Ovary (tissue), 3 donors: ENCODE results near the gene RSPH1.

Experiments
- EP300 ChIP-seq: sonication (generic); formaldehyde crosslinking; IDR thresholded peaks from one replicate; pipeline ENCODE4 v1.6.1; 2017; ENCODE audit warnings: antibody characterized with exemption
- TF ChIP-seq, protein P1 (sequence below), 3 donors: fragments of 450-650 bp in 2 of 3; fragments of 200-600 bp in 1 of 3; IDR thresholded peaks; one replicate each; pipeline versions ENCODE4 v1.5.1 to v1.8.0; 2016 to 2022; ENCODE audit warnings: antibody characterized with exemption in 3 of 3, mild to moderate bottlenecking in 1 of 3
- donor health status: DM: no; HTN: no; CAD: no.

DNA sequence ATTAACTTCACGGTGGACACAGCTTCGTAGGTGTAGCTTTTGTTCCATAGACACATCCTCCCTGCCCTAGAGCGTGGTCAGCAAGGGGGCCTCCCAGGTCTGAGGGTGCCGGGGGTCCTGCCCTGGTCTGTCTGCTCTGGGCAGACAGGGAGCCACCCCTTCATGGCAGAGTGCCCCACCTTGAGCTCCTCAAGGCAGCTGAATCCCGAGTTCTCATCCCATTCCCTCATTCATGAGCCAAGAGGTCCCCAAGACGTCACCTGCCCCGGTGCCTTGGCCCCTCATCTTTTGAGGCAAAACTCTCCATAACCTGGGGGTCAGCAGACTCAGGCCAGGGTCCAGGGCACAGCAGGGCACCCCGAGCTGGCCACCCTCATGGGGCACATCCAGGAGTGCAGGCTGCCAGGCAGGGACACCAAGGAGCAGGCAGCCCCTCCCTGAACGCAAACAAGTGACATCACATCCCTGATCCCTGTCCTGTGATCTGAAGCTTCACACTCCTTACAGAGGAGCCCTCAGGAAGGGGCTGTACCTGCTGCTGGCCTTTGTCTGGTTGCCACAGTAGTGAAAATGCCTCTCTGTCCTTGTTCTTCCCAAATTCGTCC is 69.0 kb downstream of the RSPH1 start:
- no peak for TF ChIP-seq EP300
- TF ChIP-seq, protein P1, sequence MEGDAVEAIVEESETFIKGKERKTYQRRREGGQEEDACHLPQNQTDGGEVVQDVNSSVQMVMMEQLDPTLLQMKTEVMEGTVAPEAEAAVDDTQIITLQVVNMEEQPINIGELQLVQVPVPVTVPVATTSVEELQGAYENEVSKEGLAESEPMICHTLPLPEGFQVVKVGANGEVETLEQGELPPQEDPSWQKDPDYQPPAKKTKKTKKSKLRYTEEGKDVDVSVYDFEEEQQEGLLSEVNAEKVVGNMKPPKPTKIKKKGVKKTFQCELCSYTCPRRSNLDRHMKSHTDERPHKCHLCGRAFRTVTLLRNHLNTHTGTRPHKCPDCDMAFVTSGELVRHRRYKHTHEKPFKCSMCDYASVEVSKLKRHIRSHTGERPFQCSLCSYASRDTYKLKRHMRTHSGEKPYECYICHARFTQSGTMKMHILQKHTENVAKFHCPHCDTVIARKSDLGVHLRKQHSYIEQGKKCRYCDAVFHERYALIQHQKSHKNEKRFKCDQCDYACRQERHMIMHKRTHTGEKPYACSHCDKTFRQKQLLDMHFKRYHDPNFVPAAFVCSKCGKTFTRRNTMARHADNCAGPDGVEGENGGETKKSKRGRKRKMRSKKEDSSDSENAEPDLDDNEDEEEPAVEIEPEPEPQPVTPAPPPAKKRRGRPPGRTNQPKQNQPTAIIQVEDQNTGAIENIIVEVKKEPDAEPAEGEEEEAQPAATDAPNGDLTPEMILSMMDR (IDR thresholded peaks at IDR 0.05), result no peak
